Effector memory CD4-positive, alpha-beta T cell (primary cell): ENCODE results near the gene GARIN1A.
"Not testable (repeated sequence)": the region's sequence is repeated elsewhere in the genome, so short reads cannot be mapped to it uniquely, and the experiment has no call there.

Source experiments
- DNase-seq, 3 donors: peaks; one replicate each; pipeline ENCODE4 v3.0.0-alpha.2; 2020
- H3K27ac ChIP-seq: 2 replicates; pipeline ENCODE4 v1.7.0; 2013; ENCODE audit warnings: mild to moderate bottlenecking, low read length, moderate library complexity; ENCODE audit not compliant: insufficient read depth, poor library complexity, severe bottlenecking
- H3K27me3 ChIP-seq: replicated peaks from 2 replicates; pipeline ENCODE4 v1.7.0; 2013; ENCODE audit warnings: mild to moderate bottlenecking, low read length; ENCODE audit not compliant: insufficient read depth, control insufficient read depth, poor library complexity, severe bottlenecking
- H3K36me3 ChIP-seq: 2 replicates; pipeline ENCODE4 v1.7.0; 2013; ENCODE audit warnings: mild to moderate bottlenecking, low read length, moderate library complexity; ENCODE audit not compliant: control insufficient read depth, insufficient read depth
- H3K4me1 ChIP-seq: 2 replicates; pipeline ENCODE4 v1.7.0; 2013; ENCODE audit warnings: low read length, mild to moderate bottlenecking; ENCODE audit not compliant: control insufficient read depth, insufficient read depth, poor library complexity, severe bottlenecking
- H3K4me3 ChIP-seq: 2 replicates; pipeline ENCODE4 v1.7.0; 2013; ENCODE audit warnings: low read length, low read depth, mild to moderate bottlenecking; ENCODE audit not compliant: insufficient read depth, poor library complexity, severe bottlenecking
- H3K9me3 ChIP-seq: 2 replicates; pipeline ENCODE4 v1.7.0; 2013; ENCODE audit warnings: mild to moderate bottlenecking, low read length, moderate library complexity; ENCODE audit not compliant: control insufficient read depth
- total RNA-seq, 3 donors: gene quantifications; one replicate each; lab custom pipeline; 2026; lab: John Stamatoyannopoulos, UW

The GARIN1A gene
- total RNA-seq: 1.4 to 2.0 (median 1.7) reads per million in 3 donors

- Histone ChIP-seq H3K27ac (no peak within 1 kb of the TSS), H3K4me1 (no peaks in the 10 kb centered on the region), H3K27me3 (peaks cover 6% of the 10 kb centered on the region), H3K9me3 (no peaks in the 10 kb centered on the region), H3K36me3 (no peaks in the 10 kb centered on the region), H3K4me3 (no peak within 1 kb of the TSS)
- no peak for DNase-seq
These were observed at the start of gene GARIN1A for GRCh38 chr7:128671992-128672391. TSS of gene GARIN1A (plus strand) at chr7:128672292. CDS start at chr7:128672398, 106 bp downstream.

DNA sequence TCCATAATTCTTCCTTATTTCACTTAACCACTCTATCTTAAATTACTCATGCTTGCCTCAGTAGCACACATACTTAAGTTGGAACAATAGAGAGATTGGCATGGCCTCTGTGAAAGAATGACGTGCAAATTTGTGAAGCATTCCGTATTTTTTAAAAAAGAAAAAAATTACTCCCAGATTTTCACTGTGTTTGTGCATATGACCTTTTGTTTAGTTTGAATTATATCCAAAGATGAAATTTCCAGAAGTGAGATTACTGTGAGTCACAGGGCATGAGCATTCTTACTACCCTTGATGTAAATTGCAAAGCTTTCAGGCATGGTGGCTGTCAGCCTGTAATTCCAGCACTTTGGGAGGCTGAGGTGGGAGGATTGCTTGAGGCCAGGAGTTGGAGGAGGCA is 45.0 kb upstream of the GARIN1A start:
- H3K36me3 ChIP-seq, H3K27ac ChIP-seq, H3K4me3 ChIP-seq, H3K4me1 ChIP-seq, H3K27me3 ChIP-seq, H3K9me3 ChIP-seq, DNase-seq: not testable (repeated sequence)

DNA sequence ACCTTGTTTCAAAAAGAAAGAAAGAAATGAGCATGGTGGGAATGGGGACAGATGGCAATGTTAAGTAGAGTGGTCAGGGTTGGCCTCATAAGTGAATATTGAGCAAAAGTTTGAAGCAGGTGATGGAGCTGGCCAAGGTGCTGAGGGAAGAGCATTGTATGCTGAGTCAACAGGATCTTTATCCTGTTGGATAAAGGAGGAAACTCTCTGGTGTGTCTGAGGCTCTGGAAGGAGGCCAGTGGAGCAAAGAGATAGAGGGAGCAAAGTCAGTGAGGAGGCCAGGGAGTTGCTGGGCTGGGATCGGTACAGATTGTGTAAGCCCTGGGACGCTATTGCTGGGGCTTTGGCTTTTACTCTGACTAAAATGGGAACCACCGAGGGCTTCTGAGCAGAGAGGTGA is 38.2 kb upstream of the GARIN1A start:
- H3K27ac ChIP-seq, DNase-seq, H3K27me3 ChIP-seq, H3K4me3 ChIP-seq, H3K4me1 ChIP-seq, H3K36me3 ChIP-seq, H3K9me3 ChIP-seq: not testable (repeated sequence)

DNA sequence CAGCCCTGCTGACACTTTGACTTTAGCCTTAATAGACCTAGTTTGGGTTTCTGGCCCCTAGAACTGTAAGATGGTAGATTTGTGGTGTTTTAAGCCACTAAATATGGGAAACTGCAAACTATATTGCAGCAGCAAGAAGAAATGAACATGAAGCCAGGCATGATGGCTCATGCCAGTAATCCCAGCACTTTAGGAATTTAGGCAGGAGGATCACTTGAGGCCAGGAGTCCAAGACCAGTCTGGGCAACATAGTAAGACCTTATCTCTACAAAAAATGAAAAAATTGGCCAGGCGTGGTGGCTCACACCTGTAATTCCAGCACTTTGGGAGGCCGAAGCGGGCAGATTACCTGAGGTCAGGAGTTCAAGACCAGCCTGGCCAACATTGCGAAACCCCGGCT is 26.9 kb upstream of the GARIN1A start:
- H3K9me3 ChIP-seq, H3K36me3 ChIP-seq, H3K4me3 ChIP-seq: not testable (repeated sequence)

GRCh38 chr7:128645844-128646243 is 26.2 kb upstream of the GARIN1A start:
- not testable (repeated sequence) for H3K27me3 ChIP-seq, H3K9me3 ChIP-seq, H3K36me3 ChIP-seq, H3K4me3 ChIP-seq, H3K4me1 ChIP-seq, DNase-seq, H3K27ac ChIP-seq

More for the DNA sequence above, 26.9 kb upstream of the GARIN1A start:
- not testable (repeated sequence) for DNase-seq, H3K27me3 ChIP-seq, H3K4me1 ChIP-seq, H3K27ac ChIP-seq

- H3K4me3 ChIP-seq, H3K9me3 ChIP-seq, H3K36me3 ChIP-seq, DNase-seq, H3K27ac ChIP-seq, H3K27me3 ChIP-seq, H3K4me1 ChIP-seq: not testable (repeated sequence)
These were observed 25.2 kb upstream of the GARIN1A start for GRCh38 chr7:128646877-128647276.

DNA sequence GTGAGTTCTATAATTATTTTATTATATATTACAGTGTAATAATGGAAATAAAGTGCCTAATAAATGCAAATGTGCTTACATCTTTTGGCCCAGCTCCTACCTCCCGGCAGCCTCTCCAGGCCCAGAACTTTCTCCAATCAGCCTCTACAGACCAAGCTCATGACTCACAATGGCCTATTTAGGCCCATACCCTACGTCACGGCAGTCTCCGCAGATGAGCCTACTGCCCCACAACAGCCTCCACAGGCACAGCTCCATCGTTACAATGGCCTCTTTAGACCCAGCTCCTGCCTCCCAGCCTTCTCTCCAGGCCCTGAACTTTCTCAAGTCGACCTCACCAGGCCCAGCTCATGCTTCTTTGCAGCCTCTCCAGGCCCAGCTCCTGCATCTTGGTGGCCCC is 21.0 kb upstream of the GARIN1A start:
- not testable (repeated sequence) for DNase-seq, H3K27ac ChIP-seq, H3K4me3 ChIP-seq, H3K9me3 ChIP-seq, H3K4me1 ChIP-seq, H3K36me3 ChIP-seq, H3K27me3 ChIP-seq

DNA sequence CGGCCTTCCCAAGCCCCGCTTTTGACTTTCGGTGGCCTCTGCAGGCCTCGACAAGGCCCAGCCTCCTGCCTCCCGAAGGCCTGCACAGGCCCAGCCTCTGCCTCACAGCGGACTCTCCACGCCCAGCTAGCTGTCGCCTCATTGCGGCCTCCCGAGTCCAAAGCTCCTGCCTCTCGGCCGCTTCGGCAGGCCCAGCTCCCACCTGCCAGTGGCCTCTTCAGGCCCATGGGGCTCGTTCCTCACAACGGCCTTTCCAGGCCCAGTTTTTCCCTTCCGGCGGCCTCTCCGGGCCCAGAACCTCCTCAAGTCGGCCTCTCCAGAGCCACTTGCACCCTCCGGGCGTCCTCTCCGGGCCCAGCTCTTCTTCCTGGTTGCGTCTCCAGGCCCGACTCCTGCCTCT is 19.5 kb upstream of the GARIN1A start:
- not testable (repeated sequence) for H3K4me1 ChIP-seq, H3K9me3 ChIP-seq, H3K36me3 ChIP-seq, H3K27me3 ChIP-seq, DNase-seq, H3K27ac ChIP-seq, H3K4me3 ChIP-seq

- not testable (repeated sequence) for H3K4me1 ChIP-seq, H3K27ac ChIP-seq, DNase-seq
These were observed 18.9 kb upstream of the GARIN1A start for GRCh38 chr7:128653197-128653596.

GRCh38 chr7:128654080-128654479 is 18.0 kb upstream of the GARIN1A start:
- DNase-seq, H3K4me1 ChIP-seq, H3K36me3 ChIP-seq, H3K27ac ChIP-seq, H3K27me3 ChIP-seq, H3K9me3 ChIP-seq, H3K4me3 ChIP-seq: not testable (repeated sequence)

More at GRCh38 chr7:128653197-128653596, 18.9 kb upstream of the GARIN1A start:
- not testable (repeated sequence) for H3K27me3 ChIP-seq, H3K36me3 ChIP-seq, H3K9me3 ChIP-seq, H3K4me3 ChIP-seq

GRCh38 chr7:128654501-128654900 is 17.6 kb upstream of the GARIN1A start:
- not testable (repeated sequence) for H3K36me3 ChIP-seq

More at GRCh38 chr7:128654501-128654900, 17.6 kb upstream of the GARIN1A start:
- not testable (repeated sequence) for H3K4me3 ChIP-seq, DNase-seq, H3K4me1 ChIP-seq, H3K27ac ChIP-seq, H3K9me3 ChIP-seq, H3K27me3 ChIP-seq
